Loucy (cell line): ENCODE measurements around the gene IL18R1.

ENCODE experiments used
- CTCF ChIP-seq: fragments of 200-600 bp; sonication (generic); conservative IDR thresholded peaks from 2 replicates; pipeline ENCODE4 v1.5.1; 2014; ENCODE audit warnings: mild to moderate bottlenecking, antibody characterized with exemption, low read length
- EZH2phosphoT487 ChIP-seq: fragments of 200-600 bp; IDR thresholded peaks from 2 replicates; pipeline ENCODE4 v1.6.1; 2018; ENCODE audit warnings: antibody characterized with exemption, mild to moderate bottlenecking, moderate library complexity, borderline replicate concordance

GRCh38 chr2:102396012-102396411, 40.4 kb downstream of the IL18R1 start:
- TF ChIP-seq EZH2phosphoT487 = no peak
- TF ChIP-seq CTCF = no peak
